Activated naive CD4-positive, alpha-beta T cell treated with anti-CD3 and anti-CD28 coated beads, Interleukin-2, amount 50 U/mL, for 72 hours (primary cell): ENCODE measurements around the gene SPRR3. TPM values are rescaled to one million over a fixed set of nuclear protein-coding genes. Genes with fewer than 3 reads are reported as not detected.
"Not testable (repeated sequence)": the region's sequence is repeated elsewhere in the genome, so short reads cannot be mapped to it uniquely, and the experiment has no call there.

Experiments
- ATAC-seq, 2 donors: fragments of 150-1000 bp; cut with Tn5 transposase; 2 replicates each; pipeline ENCODE4 v1.10.0; 2021; ENCODE audit warnings: mild to moderate bottlenecking in 2 of 2, moderate library complexity in 2 of 2
- DNase-seq, 2 donors: peaks; one replicate each; pipeline ENCODE4 v3.0.0; 2021 to 2022; ENCODE audit warnings: low spot score in 2 of 2
- H3K27ac Mint-ChIP-seq, 2 donors: one replicate each; pipeline ENCODE4 v1.8.0; 2022; ENCODE audit warnings: mild to moderate bottlenecking in 2 of 2, mixed read lengths in 2 of 2
- H3K36me3 Mint-ChIP-seq, 2 donors: one replicate each; pipeline ENCODE4 v1.8.0; 2022; ENCODE audit warnings: mixed read lengths in 2 of 2
- H3K9me3 Mint-ChIP-seq, 2 donors: one replicate each; pipeline ENCODE4 v1.8.0; 2022; ENCODE audit warnings: mixed read lengths in 2 of 2
- total RNA-seq, 2 donors: library from RNA; stranded (reverse); gene quantifications; one replicate each; pipeline ENCODE4 v1.2.3, GENCODE V29; 2022

SPRR3 gene
- total RNA-seq, 2 donors from 2014 or later: not detected

DNA sequence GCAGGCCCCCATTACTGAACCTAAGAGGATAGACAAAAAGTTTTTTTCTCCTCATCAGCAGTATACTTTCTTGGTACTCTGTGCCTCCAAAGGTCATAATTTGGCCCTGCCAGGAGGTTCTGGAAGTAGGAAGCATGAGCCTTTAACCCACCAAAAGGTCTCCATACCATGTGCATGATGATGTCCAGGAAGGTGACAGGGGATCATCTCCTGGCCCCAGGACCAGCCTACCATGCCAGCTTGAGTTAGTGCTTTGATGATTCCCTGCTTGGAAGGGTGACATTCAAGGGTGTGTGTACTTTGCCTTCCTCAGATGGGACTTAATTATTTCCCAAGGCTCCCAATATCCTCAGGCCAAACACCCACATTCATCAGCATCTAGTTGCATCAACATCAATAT is 23.9 kb upstream of the SPRR3 start:
- H3K9me3 Mint-ChIP-seq: no peaks in the 10 kb centered on the region
- no peaks in the 10 kb centered on the region for H3K36me3 Mint-ChIP-seq
- no peak overlapping the region for H3K27ac Mint-ChIP-seq
- no peak for ATAC-seq
- DNase-seq: no peak

DNA sequence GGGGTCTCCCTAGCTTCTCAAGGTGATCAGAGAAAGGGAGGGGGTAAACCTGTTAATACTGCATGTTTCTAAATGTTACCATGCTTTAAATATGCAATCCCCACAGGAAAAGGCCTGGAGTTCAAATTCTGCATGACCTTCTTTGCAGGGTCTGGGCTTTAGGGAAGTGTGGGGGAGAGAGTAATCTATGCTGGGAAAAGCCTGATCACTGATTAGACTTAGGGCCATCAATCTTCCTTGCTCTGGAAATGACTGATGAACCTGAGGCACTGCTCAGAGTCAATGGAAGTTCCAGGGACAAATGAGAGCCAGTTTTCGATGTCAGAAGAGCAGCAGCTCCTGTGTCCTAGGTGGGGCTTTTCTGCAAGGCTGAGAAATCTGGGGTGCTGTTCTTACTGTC is 20.9 kb upstream of the SPRR3 start:
- Mint-ChIP-seq H3K9me3 (no peaks in the 10 kb centered on the region), H3K27ac (no peak overlapping the region), H3K36me3 (no peaks in the 10 kb centered on the region)
- no peak for ATAC-seq
- DNase-seq: no peak

DNA sequence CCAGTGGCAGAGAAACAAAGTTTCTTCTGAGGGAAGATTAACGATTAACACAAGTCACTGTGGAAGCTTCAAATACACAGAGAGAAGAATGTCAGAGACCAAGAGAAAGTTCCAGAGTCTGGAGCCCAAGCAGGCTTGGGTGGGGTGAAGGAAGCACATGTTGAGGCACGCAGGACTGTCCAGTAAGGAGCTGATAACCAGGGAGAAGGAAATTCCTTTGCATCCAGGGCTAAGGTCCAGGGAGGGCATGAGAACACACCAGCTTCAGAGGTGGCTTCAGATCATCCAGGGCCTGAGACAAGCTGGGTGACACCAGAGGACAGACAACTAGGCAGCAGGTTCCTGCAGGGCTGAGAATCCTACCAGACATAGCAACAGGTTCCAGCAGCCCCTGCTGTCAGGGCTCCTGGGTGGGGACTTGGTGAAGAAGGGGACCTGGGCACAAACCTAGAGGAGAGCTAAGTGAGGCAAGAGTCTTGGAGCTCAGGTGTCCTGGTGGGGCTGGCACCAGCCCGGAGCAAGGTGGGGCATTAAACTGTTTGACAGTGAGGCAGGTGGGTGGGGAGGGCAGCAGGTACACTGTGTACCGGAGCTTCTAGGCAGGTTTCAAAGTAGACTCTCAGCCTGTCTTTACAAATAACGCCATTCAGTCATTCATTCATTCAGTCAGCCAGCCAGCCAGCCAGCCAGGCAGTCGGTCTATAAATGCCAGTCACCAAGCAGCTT is 20.2 kb upstream of the SPRR3 start:
- Mint-ChIP-seq H3K9me3 (no peaks in the 10 kb centered on the region), H3K36me3 (no peaks in the 10 kb centered on the region), H3K27ac (no peak overlapping the region)
- DNase-seq (no peak), ATAC-seq (no peak)

DNA sequence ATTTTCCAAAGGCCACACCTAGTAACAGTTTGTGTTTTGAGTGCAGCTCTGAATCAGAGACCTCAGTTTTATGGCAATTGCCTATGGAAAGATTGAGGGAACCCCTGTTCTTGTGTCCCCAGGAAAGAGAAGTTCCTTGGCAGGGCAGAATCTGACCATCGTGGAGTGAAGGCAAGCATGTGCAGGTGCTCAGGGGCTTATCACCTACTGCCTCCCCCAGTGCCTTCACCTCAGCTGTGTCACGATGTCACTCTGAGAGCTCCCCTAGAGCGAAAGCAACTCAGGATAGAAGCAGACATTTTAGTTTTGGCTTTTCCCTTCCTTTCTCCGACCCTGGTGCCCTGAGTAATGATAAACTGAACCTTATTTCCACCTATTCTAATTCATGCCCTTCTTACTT is 19.5 kb upstream of the SPRR3 start:
- ATAC-seq (no peak), DNase-seq (no peak)
- H3K27ac Mint-ChIP-seq: no peak overlapping the region
- H3K36me3 Mint-ChIP-seq: no peaks in the 10 kb centered on the region
- no peaks in the 10 kb centered on the region for H3K9me3 Mint-ChIP-seq

DNA sequence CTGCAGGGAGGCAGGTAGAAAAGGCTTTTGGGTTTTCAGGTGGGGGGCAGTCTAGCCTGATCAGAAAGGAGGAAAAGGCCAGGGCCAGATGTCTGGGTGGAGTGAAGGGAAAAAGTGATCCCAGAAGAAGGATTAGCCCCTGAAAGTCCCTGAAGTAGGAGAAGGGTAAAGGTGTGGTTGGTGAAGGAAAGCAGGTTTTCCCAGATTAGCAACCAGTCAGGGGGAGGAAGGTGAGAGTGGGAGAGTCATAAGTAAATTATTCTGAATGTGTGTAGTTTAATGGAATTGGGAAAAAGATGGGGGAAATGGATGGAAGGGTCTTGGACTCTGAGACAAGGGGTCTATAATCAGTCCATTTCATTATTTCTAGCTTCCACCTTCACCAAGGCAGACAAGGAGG is 18.3 kb upstream of the SPRR3 start:
- H3K9me3 Mint-ChIP-seq: no peaks in the 10 kb centered on the region
- no peak for ATAC-seq
- no peak for DNase-seq
- H3K27ac Mint-ChIP-seq: no peak overlapping the region
- no peaks in the 10 kb centered on the region for H3K36me3 Mint-ChIP-seq

DNA sequence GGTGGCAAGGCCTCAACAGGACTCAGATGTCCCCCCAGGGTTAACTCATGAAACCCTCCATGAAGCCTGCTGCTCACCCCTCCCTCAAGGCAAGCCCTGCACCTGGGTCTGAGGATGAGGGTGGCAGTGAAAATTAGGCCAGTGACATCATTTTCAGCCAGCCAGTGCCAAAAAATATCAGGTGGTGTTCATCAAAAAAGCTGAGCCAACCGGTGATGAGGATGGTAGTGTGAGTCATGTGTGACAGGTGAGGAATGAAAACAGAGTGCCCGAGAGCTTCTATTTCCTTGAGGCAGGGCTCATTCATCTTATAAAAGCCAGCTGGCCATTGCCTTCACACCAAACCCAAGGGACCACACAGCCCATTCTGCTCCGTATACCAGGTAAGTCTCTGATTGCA is 17.8 kb upstream of the SPRR3 start, which contains the start of gene SPRR1A:
TSS of gene SPRR1A (plus strand) at position 339 of the 400 bp plus-strand sequence. CDS start 1,150 bp downstream, outside the sequence.
- DNase-seq (no peak), ATAC-seq (no peak)
- no peaks in the 10 kb centered on the region for H3K9me3 Mint-ChIP-seq
- H3K27ac Mint-ChIP-seq: no peak within 1 kb of the TSS
- no peaks in the 10 kb centered on the region for H3K36me3 Mint-ChIP-seq

DNA sequence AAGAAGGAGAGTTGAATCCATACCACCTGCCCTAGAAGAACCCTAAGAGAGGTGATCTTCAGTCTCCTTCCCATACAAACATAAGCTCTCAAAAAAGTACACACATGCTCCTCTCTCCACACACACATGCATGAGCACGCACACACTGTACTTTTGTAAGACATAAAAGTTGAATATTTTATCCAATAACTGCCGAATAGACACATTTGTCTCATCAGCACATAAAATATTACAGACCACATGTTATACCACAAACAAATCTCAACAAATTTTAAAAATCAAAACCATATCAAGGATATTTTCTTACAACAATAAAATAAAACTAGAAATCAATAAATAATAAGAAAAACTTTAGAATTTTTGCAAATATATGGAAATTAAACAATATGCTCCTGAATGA is 15.0 kb upstream of the SPRR3 start:
- H3K9me3 Mint-ChIP-seq: no peaks in the 10 kb centered on the region
- H3K27ac Mint-ChIP-seq: no peak overlapping the region
- ATAC-seq (no peak), DNase-seq (no peak)
- no peaks in the 10 kb centered on the region for H3K36me3 Mint-ChIP-seq

DNA sequence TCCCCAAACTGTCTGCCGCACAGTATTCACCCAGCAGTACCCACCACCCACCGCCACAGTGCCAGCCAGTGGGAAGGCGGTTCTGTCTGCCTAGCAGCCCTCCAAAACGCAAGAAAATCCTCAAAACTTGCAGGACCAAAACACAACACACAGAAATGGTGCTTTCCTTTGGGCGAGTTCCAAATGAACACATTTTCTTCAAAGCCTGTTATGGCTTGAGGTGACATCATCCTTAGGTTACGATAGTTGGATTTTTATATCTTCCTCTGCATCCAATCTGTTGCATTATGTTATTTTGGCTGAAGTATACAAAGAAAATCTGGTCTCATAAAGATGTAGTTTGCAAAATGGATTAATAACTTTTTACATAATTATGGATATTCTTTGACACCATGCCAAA is 8.4 kb upstream of the SPRR3 start:
- Mint-ChIP-seq H3K27ac (no peak overlapping the region), H3K36me3 (no peaks in the 10 kb centered on the region), H3K9me3 (no peaks in the 10 kb centered on the region)
- DNase-seq: no peak
- ATAC-seq: no peak

DNA sequence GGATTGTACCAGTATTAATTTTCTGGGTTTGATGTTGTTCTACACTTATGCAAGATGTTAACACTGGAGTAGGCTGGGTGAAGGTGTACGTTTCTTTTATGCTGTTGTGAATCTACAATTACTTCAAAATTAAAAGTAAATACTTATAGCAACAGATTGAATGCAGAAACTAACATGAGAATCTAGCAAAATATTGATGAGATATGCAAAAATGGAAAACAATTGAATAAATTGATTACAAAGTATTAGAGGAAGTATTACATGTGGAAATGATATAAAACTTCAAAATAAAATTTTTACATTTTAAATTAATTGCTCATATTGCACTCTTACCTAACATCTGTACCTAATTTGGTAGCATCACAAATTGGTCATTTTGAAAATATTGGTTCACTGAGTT is 5.7 kb upstream of the SPRR3 start:
- Mint-ChIP-seq H3K9me3 (no peaks in the 10 kb centered on the region), H3K27ac (no peak overlapping the region), H3K36me3 (no peaks in the 10 kb centered on the region)
- ATAC-seq: no peak
- no peak for DNase-seq

DNA sequence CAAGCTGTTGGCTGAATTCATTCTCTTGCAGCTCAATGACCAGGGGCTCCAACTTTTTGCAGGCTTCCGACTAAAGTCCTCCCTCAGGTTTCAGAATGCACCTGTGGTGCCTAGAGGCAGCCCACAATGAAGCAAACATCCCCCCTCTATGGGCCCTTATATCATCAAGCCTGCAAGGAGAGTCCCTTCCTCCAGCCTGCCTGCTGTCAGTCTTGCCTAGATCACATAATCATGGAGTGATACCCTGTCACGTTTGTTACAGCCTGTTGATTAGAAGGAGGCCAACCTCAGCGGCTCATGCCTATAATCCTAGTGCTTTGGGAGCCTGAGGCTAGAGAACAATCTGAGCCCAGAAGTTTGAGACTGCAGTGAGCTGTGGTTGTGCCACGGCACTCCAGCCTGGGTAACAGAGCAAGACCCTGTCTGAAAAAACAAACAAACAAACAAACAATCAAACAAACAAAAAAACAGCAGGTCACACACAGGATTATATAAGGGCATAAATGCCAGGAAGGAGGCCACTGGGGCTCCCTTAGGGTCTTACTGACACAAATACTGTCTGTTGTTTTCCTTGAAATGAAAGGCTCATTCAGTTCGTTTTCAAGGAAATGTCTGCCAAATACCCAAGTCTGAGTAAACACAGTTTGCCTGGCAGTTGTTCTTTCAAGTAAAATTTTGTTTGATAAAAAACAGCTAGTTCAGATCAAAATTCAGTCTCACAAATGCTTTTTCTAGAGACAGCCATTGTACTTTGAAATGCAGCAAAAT is 4.7 kb upstream of the SPRR3 start:
- Mint-ChIP-seq H3K36me3 (no peaks in the 10 kb centered on the region), H3K27ac (no peak overlapping the region)

DNA sequence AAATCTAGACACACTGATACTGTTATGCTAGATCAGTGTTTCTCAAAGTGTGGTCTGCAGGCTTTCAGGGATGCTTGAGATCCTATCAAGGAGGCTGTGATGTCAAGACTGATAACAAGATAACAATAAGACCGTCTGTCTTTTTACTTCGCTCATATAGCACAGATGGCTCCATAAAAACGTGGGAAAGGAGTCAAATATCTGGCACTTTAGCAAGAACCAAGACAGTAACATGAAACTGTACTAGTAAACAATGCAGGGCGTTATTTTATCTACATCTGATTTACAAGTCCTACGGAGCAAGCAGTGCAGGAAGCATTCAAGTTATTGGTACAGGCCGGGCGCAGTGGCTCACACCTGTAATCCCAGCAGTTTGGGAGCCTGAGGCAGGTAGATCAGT is 3.6 kb upstream of the SPRR3 start:
- H3K27ac Mint-ChIP-seq: no peak overlapping the region
- DNase-seq: no peak

More for the DNA sequence above, 4.7 kb upstream of the SPRR3 start:
- DNase-seq (no peak), ATAC-seq (no peak)
- H3K9me3 Mint-ChIP-seq: no peaks in the 10 kb centered on the region

DNA sequence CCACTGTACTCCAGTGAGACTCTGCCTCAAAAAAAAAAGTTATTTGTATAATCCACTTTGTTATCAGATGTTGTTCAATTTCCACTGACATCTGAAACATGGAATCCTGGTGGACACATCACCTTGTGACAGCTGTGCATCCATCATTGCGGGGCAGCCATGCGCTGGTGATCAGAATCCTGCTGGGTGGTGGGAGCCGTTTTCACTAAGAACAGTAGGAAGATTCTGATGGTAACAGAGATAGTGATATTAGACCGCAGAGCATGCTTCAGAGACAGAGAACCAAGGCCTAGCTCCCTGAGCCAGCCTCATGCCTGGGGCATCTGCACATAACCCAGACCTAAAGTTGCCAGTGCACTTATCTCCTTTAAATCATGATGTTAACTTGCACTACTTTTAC is 3.1 kb upstream of the SPRR3 start:
- Mint-ChIP-seq H3K36me3 (no peaks in the 10 kb centered on the region), H3K27ac (no peak overlapping the region), H3K9me3 (peaks cover 0 to 3% of the 10 kb centered on the region in 2 donors)
- DNase-seq (no peak), ATAC-seq (no peak)

More for the DNA sequence above, 3.6 kb upstream of the SPRR3 start:
- no peak for ATAC-seq
- Mint-ChIP-seq H3K36me3 (no peaks in the 10 kb centered on the region), H3K9me3 (peaks cover 0 to 3% of the 10 kb centered on the region in 2 donors)

DNA sequence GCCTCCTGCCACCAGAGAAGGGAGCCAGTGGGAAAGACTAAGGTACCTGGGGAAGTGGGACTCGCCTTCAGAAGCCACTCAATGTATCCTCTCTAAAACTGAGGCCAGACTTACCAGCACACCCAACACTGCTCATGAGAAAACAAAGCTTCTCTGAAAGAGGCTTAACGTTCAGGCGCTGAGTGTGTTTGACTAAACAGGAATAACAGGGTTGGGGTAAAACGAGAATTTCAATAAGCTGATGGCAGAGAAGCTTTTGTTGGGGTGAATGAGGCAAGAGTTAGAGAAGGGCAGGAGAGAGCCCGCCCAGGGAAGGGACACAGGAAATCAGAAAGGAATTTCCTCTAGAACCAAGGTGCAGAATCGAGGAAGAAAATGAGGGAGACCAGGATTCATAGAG is 1.7 kb upstream of the SPRR3 start:
- DNase-seq: no peak
- ATAC-seq: no peak
- Mint-ChIP-seq H3K36me3 (no peaks in the 10 kb centered on the region), H3K27ac (no peak overlapping the region), H3K9me3 (peaks cover 0 to 3% of the 10 kb centered on the region in 2 donors)

DNA sequence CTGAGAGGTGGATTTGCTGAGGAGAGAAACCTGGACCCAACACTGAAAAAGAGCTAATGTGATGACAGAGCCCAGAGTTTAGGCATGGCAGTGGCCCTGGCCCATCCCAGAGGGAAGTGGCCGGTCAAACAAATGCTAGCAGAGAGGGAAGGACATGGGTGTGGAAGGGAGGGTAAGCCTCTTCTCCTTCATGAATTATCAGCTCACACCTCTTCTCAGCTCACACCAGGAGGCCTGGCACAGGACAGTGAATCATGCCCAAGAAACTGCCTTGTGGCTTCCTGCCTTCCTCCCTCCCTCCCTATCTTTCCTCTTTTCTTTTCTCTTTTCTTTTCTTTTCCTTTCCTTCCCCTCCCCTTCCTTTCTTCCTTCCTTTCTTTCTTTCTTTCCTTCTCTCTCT is 1.3 kb upstream of the SPRR3 start:
- Mint-ChIP-seq H3K9me3 (peaks cover 0 to 3% of the 10 kb centered on the region in 2 donors), H3K36me3 (no peaks in the 10 kb centered on the region), H3K27ac (no peak overlapping the region)
- DNase-seq (no peak), ATAC-seq (no peak)

DNA sequence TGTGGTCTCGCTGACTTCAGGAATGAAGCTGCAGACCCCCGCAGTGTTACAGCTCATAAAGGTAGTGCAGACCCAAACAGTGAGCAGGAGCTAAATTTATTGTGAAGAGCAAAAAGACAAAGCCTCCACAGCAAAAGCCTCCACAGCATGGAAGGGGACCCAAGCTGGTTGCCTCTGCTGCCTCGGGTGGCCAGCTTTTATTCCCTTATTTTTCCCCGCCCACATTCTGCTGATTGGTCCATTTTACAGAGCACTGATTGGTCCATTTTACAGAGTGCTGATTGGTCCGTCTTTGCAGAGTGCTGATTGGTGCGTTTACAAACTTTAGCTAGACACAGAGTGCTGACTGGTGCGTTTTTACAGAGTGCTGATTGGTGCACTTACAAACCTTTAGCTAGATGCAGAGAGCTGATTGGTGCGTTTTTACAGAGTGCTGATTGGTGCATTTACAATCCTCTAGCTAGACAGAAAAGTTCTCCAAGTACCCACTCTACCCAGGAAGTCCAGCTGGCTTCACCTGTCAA is 9.7 kb downstream of the SPRR3 start:
- ATAC-seq, H3K36me3 Mint-ChIP-seq, H3K27ac Mint-ChIP-seq, H3K9me3 Mint-ChIP-seq, DNase-seq: not testable (repeated sequence)

DNA sequence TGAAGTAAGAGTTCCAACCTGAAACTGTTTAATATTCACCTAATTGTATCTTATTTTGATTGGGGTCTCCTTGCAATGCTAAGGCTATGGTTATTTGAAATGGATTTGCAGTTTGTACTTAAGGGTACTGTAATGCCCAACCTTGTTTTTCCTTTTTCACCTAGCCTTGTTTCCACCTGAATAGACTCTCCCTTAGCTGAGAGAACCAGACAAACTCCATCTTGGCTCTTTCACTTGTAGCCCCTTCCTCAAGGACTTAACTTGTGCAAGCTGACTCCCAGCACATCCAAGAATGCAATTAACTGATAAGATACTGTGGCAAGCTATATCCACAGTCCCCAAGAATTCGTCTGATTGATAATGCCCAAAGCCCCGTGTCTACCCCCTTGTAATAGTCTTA is 20.3 kb downstream of the SPRR3 start:
- H3K36me3 Mint-ChIP-seq, H3K9me3 Mint-ChIP-seq, ATAC-seq, H3K27ac Mint-ChIP-seq, DNase-seq: not testable (repeated sequence)

DNA sequence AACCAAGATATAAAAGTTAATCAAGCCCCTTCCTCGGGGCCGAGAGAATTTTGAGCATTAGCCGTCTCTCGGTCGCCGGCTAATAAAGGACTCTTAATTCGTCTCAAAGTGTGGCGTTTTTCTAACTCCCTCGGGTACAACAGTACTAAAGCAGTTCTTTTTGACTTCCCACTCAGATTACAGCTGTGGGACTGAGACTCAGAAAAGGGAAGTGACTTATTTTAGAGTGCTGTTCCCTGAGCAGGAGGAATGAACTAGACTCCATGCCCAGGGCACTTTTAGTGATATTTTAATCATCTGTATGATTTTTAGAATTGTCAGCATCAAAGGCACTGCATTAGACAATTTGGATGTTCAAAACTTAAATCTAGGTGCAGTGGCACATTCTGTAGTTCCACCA is 20.8 kb downstream of the SPRR3 start:
- H3K36me3 Mint-ChIP-seq, H3K9me3 Mint-ChIP-seq, DNase-seq, ATAC-seq, H3K27ac Mint-ChIP-seq: not testable (repeated sequence)

DNA sequence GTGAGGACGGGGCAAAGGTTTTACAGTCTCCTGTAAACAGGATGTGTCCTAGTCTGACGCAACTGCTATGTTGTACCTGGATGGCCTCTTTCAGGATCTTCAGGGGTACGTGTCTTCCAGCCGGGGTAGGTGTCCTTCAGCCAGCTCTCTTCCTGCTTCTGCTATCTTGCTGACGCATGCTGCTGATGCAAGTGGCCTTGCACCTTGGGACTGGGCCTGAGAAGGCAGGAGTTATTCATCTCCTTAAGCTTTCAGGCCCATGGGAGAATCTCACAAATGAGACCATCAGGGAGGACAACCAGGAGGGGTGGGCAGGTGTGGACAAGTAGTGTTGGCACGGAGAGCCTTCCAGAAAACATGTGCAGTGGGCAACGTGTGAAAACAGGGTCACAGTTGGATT is 21.6 kb downstream of the SPRR3 start:
- Mint-ChIP-seq H3K9me3 (no peaks in the 10 kb centered on the region), H3K27ac (no peak overlapping the region), H3K36me3 (peaks cover 0 to 4% of the 10 kb centered on the region in 2 donors)
- DNase-seq (no peak), ATAC-seq (no peak)
